Measurements from ENCODE around the gene THTPA. TPM values are rescaled to one million over a fixed set of nuclear protein-coding genes. Genes with fewer than 3 reads are reported as not detected.
A peak's percentile ranks its signal among the peaks of the same experiment; 100 is the strongest.

THTPA gene
- total and polyA plus RNA-seq, 9 of the 15 experiments (the other 6 are each of a cell fraction or from before 2014, with no cell fraction given) = 2.4 to 8.7 (median 5.2) TPM

- TF ChIP-seq USF2 (CRISPR knock-in tag; IDR thresholded peaks at IDR 0.05) (no peak), ZNF232 (CRISPR knock-in tag; IDR thresholded peaks at IDR 0.05) (no peak), TCF7L2 (IDR thresholded peaks at IDR 0.05; ENCODE audit: low read depth, low read length) (no peak), BMI1 (IDR thresholded peaks at IDR 0.05; ENCODE audit: low read length) (no peak), NR2C1 (IDR thresholded peaks at IDR 0.05) (no peak; the same call in 1 of the 2 replicates), NR2C1 (tag; IDR thresholded peaks at IDR 0.05) (peak; percentile 62; the same call in 1 of the 2 replicates), ARHGAP35 (IDR thresholded peaks at IDR 0.05; ENCODE audit: partially characterized antibody) (no peak), TOE1 (IDR thresholded peaks at IDR 0.05; ENCODE audit: borderline replicate concordance) (no peak), TOE1 (CRISPR knock-in tag; IDR thresholded peaks at IDR 0.05; ENCODE audit: borderline replicate concordance, low read depth) (no peak), HOXB6 (CRISPR knock-in tag; IDR thresholded peaks at IDR 0.05; ENCODE audit: borderline replicate concordance) (no peak), ESRRB (CRISPR knock-in tag; IDR thresholded peaks at IDR 0.05; ENCODE audit: borderline replicate concordance) (no peak), SMAD1 (IDR thresholded peaks at IDR 0.05; ENCODE audit: low read depth, low read length, partially characterized antibody) (no peak), SAFB2 (IDR thresholded peaks at IDR 0.05; ENCODE audit: borderline replicate concordance, low read depth, low read length, severe bottlenecking) (no peak), RBM15 (IDR thresholded peaks at IDR 0.05; ENCODE audit: insufficient read depth, low read length) (no peak), VEZF1 (CRISPR knock-in tag; IDR thresholded peaks at IDR 0.05) (peak; percentile 50; the same call in 1 of the 2 replicates), U2AF1 (optimal IDR thresholded peaks at IDR 0.05; ENCODE audit: low read depth, low read length) (no peak), DACH1 (IDR thresholded peaks at IDR 0.05; ENCODE audit: partially characterized antibody) (no peak), SMARCA5 (IDR thresholded peaks at IDR 0.05) (no peak), RNF2 (IDR thresholded peaks at IDR 0.05) (no peak), MNT (conservative IDR thresholded peaks at IDR 0.05) (peak in 1 of 2 experiments; percentile 17; a peak in 1 of 4 replicates)
These were observed 4.6 kb upstream of the THTPA start, which contains the start of gene ZFHX2 (continued) for GRCh38 chr14:23551266-23552028.
